HEK293 (cell line): Measurements from ENCODE around the gene RRAGC.

ENCODE experiments used
- EGR2 ChIP-seq: fragments of 450-650 bp; formaldehyde crosslinking; IDR thresholded peaks from 2 replicates; pipeline ENCODE4 v1.5.1; 2016; ENCODE audit warnings: low read depth, missing biosample characterization, missing genetic modification characterization
- KLF1 ChIP-seq: fragments of 450-650 bp; formaldehyde crosslinking; IDR thresholded peaks from 2 replicates; pipeline ENCODE4 v1.5.1; 2016; ENCODE audit warnings: missing biosample characterization, missing genetic modification characterization
- KLF16 ChIP-seq: fragments of 450-650 bp; formaldehyde crosslinking; IDR thresholded peaks from 2 replicates; pipeline ENCODE4 v1.5.1; 2017; ENCODE audit warnings: missing biosample characterization, missing genetic modification characterization
- MYNN ChIP-seq: fragments of 450-650 bp; formaldehyde crosslinking; IDR thresholded peaks from 2 replicates; pipeline ENCODE4 v1.5.1; 2016; ENCODE audit warnings: missing biosample characterization, missing genetic modification characterization, borderline replicate concordance
- REPIN1 ChIP-seq: fragments of 450-650 bp; formaldehyde crosslinking; IDR thresholded peaks from 2 replicates; pipeline ENCODE4 v1.5.1; 2017; ENCODE audit warnings: missing biosample characterization, missing genetic modification characterization, low read depth
- ZNF112 ChIP-seq: fragments of 450-650 bp; formaldehyde crosslinking; IDR thresholded peaks from 2 replicates; pipeline ENCODE4 v1.5.0; 2017; ENCODE audit warnings: missing biosample characterization, missing genetic modification characterization
- ZNF114 ChIP-seq: fragments of 450-650 bp; formaldehyde crosslinking; IDR thresholded peaks from 2 replicates; pipeline ENCODE4 v1.5.0; 2017; ENCODE audit warnings: missing biosample characterization, missing genetic modification characterization
- ZNF19 ChIP-seq: fragments of 450-650 bp; formaldehyde crosslinking; IDR thresholded peaks from 2 replicates; pipeline ENCODE4; 2016; ENCODE audit warnings: missing biosample characterization, missing genetic modification characterization, low read depth
- ZNF202 ChIP-seq: fragments of 450-650 bp; formaldehyde crosslinking; IDR thresholded peaks from 2 replicates; pipeline ENCODE4 v1.5.1; 2016; ENCODE audit warnings: missing biosample characterization, missing genetic modification characterization, borderline replicate concordance
- ZNF223 ChIP-seq: fragments of 450-650 bp; formaldehyde crosslinking; IDR thresholded peaks from 2 replicates; pipeline ENCODE4 v1.5.1; 2016; ENCODE audit warnings: missing biosample characterization, missing genetic modification characterization
- ZNF239 ChIP-seq: fragments of 450-650 bp; formaldehyde crosslinking; IDR thresholded peaks from 2 replicates; pipeline ENCODE4 v1.5.1; 2016; ENCODE audit warnings: missing biosample characterization, missing genetic modification characterization
- ZNF391 ChIP-seq: fragments of 450-650 bp; formaldehyde crosslinking; IDR thresholded peaks from 2 replicates; pipeline ENCODE4 v1.5.1; 2016; ENCODE audit warnings: low read depth, missing biosample characterization, missing genetic modification characterization, borderline replicate concordance
- ZNF473 ChIP-seq: fragments of 450-650 bp; formaldehyde crosslinking; IDR thresholded peaks from 2 replicates; pipeline ENCODE4 v1.5.1; 2017; ENCODE audit warnings: missing biosample characterization, missing genetic modification characterization
- ZNF501 ChIP-seq: fragments of 450-650 bp; formaldehyde crosslinking; IDR thresholded peaks from 2 replicates; pipeline ENCODE4 v1.5.1; 2016; ENCODE audit warnings: missing biosample characterization, missing genetic modification characterization
- ZNF510 ChIP-seq: fragments of 450-650 bp; formaldehyde crosslinking; IDR thresholded peaks from 2 replicates; pipeline ENCODE4 v1.5.1; 2018; ENCODE audit warnings: mild to moderate bottlenecking, missing genetic modification characterization, missing biosample characterization; ENCODE audit not compliant: insufficient replicate concordance
- ZNF555 ChIP-seq: fragments of 450-650 bp; formaldehyde crosslinking; conservative IDR thresholded peaks from 2 replicates; pipeline ENCODE4 v1.5.1; 2017; ENCODE audit warnings: missing biosample characterization, mild to moderate bottlenecking, missing genetic modification characterization, inconsistent platforms
- ZNF629 ChIP-seq: fragments of 450-650 bp; formaldehyde crosslinking; IDR thresholded peaks from 2 replicates; pipeline ENCODE4 v1.5.1; 2017; ENCODE audit warnings: missing biosample characterization, missing genetic modification characterization
- ZNF660 ChIP-seq: fragments of 450-650 bp; IDR thresholded peaks from 2 replicates; pipeline ENCODE4 v1.5.1; 2018; ENCODE audit warnings: missing biosample characterization, mild to moderate bottlenecking, missing genetic modification characterization
- ZNF777 ChIP-seq: fragments of 450-650 bp; formaldehyde crosslinking; IDR thresholded peaks from 2 replicates; pipeline ENCODE4 v1.5.1; 2017; ENCODE audit warnings: missing biosample characterization, missing genetic modification characterization, borderline replicate concordance
- TF ChIP-seq, protein P1 (sequence below): fragments of 450-650 bp; formaldehyde crosslinking; IDR thresholded peaks from 2 replicates; pipeline ENCODE4 v1.5.1; 2016; ENCODE audit warnings: missing biosample characterization, missing genetic modification characterization, borderline replicate concordance
- TF ChIP-seq, protein P2 (sequence below): fragments of 450-650 bp; formaldehyde crosslinking; IDR thresholded peaks from 2 replicates; pipeline ENCODE4 v1.5.1; 2016; ENCODE audit warnings: missing biosample characterization, missing genetic modification characterization, borderline replicate concordance
- TF ChIP-seq, protein P3 (sequence below): fragments of 450-650 bp; formaldehyde crosslinking; IDR thresholded peaks from 2 replicates; pipeline ENCODE4 v1.5.1; 2016; ENCODE audit warnings: missing biosample characterization, missing genetic modification characterization
- TF ChIP-seq, protein P4 (sequence below): fragments of 450-650 bp; IDR thresholded peaks from 2 replicates; pipeline ENCODE4 v1.5.1; 2018; ENCODE audit warnings: missing biosample characterization, mild to moderate bottlenecking, missing genetic modification characterization
- TF ChIP-seq, protein P5 (sequence below): fragments of 450-650 bp; formaldehyde crosslinking; IDR thresholded peaks from 2 replicates; pipeline ENCODE4 v1.5.1; 2017; ENCODE audit warnings: missing biosample characterization, missing genetic modification characterization

Gene RRAGC

DNA sequence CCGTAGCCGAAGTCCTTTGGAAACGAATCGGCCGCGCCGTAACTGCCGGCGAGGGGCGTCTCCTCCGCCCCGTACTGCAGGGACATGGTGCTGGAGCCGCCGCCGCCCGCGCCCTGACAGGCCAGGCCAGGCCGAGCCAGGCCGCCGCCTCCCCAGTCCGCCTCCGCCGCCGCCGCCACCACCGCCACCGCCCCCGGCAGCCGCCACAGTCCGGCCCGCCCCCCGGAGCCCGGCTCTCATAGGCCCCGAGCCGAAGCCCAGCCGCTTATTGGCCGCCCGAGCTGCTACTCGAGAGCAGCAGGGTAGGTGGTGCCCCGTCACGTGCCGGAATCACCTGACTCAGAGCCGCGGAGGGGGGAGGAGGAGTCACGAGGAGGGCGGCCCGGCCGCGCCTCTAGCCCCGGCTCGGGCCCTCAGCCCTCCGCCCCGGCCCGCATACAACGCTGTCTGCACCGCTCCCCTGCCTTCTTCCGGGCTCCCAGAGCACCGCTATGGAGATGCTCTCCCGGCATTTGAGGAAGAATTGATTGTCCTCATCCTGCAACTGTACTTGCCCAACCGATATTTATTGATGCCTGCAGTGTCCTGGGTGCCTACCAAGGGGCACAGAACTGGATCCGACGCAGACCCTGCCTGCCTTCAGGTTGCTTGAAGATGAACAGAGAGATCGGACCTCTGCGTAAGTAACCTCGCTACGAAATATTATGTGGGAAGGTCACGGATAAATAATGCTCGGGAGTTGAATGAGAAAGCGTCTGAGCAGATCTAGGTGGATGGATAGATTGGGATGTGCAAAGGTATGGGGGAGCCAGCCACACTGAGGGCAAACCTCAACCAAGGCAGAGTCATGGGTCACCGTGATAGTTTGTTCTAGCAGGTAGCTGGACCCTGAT lies at the start of gene RRAGC (continued):
- TF ChIP-seq, protein P1, sequence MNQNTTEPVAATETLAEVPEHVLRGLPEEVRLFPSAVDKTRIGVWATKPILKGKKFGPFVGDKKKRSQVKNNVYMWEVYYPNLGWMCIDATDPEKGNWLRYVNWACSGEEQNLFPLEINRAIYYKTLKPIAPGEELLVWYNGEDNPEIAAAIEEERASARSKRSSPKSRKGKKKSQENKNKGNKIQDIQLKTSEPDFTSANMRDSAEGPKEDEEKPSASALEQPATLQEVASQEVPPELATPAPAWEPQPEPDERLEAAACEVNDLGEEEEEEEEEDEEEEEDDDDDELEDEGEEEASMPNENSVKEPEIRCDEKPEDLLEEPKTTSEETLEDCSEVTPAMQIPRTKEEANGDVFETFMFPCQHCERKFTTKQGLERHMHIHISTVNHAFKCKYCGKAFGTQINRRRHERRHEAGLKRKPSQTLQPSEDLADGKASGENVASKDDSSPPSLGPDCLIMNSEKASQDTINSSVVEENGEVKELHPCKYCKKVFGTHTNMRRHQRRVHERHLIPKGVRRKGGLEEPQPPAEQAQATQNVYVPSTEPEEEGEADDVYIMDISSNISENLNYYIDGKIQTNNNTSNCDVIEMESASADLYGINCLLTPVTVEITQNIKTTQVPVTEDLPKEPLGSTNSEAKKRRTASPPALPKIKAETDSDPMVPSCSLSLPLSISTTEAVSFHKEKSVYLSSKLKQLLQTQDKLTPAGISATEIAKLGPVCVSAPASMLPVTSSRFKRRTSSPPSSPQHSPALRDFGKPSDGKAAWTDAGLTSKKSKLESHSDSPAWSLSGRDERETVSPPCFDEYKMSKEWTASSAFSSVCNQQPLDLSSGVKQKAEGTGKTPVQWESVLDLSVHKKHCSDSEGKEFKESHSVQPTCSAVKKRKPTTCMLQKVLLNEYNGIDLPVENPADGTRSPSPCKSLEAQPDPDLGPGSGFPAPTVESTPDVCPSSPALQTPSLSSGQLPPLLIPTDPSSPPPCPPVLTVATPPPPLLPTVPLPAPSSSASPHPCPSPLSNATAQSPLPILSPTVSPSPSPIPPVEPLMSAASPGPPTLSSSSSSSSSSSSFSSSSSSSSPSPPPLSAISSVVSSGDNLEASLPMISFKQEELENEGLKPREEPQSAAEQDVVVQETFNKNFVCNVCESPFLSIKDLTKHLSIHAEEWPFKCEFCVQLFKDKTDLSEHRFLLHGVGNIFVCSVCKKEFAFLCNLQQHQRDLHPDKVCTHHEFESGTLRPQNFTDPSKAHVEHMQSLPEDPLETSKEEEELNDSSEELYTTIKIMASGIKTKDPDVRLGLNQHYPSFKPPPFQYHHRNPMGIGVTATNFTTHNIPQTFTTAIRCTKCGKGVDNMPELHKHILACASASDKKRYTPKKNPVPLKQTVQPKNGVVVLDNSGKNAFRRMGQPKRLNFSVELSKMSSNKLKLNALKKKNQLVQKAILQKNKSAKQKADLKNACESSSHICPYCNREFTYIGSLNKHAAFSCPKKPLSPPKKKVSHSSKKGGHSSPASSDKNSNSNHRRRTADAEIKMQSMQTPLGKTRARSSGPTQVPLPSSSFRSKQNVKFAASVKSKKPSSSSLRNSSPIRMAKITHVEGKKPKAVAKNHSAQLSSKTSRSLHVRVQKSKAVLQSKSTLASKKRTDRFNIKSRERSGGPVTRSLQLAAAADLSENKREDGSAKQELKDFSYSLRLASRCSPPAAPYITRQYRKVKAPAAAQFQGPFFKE (tag by site-specific recombination), result no peak
- TF ChIP-seq ZNF114 (tag by site-specific recombination) (no peak), EGR2 (peak; percentile 68), ZNF202 (tag by site-specific recombination) (no peak), ZNF777 (no peak), ZNF19 (tag by site-specific recombination) (no peak), KLF16 (tag by site-specific recombination) (peak; percentile 95), ZNF510 (no peak), ZNF473 (no peak), ZNF239 (tag by site-specific recombination) (no peak), ZNF112 (no peak), ZNF223 (tag by site-specific recombination) (no peak), ZNF391 (tag by site-specific recombination) (no peak), ZNF501 (tag by site-specific recombination) (peak; percentile 61; the same call in 1 of the 2 replicates), MYNN (tag by site-specific recombination) (no peak), KLF1 (tag by site-specific recombination) (peak; percentile 94), REPIN1 (tag by site-specific recombination) (no peak), ZNF555 (tag by site-specific recombination) (no peak), ZNF629 (tag by site-specific recombination) (peak; percentile 51), ZNF660 (tag by site-specific recombination) (peak; percentile 80)
- TF ChIP-seq, protein P2, sequence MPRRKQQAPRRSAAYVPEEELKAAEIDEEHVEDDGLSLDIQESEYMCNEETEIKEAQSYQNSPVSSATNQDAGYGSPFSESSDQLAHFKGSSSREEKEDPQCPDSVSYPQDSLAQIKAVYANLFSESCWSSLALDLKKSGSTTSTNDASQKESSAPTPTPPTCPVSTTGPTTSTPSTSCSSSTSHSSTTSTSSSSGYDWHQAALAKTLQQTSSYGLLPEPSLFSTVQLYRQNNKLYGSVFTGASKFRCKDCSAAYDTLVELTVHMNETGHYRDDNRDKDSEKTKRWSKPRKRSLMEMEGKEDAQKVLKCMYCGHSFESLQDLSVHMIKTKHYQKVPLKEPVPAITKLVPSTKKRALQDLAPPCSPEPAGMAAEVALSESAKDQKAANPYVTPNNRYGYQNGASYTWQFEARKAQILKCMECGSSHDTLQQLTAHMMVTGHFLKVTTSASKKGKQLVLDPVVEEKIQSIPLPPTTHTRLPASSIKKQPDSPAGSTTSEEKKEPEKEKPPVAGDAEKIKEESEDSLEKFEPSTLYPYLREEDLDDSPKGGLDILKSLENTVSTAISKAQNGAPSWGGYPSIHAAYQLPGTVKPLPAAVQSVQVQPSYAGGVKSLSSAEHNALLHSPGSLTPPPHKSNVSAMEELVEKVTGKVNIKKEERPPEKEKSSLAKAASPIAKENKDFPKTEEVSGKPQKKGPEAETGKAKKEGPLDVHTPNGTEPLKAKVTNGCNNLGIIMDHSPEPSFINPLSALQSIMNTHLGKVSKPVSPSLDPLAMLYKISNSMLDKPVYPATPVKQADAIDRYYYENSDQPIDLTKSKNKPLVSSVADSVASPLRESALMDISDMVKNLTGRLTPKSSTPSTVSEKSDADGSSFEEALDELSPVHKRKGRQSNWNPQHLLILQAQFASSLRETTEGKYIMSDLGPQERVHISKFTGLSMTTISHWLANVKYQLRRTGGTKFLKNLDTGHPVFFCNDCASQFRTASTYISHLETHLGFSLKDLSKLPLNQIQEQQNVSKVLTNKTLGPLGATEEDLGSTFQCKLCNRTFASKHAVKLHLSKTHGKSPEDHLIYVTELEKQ, result peak; percentile 49; the same call in 1 of the 2 replicates
- TF ChIP-seq, protein P3, sequence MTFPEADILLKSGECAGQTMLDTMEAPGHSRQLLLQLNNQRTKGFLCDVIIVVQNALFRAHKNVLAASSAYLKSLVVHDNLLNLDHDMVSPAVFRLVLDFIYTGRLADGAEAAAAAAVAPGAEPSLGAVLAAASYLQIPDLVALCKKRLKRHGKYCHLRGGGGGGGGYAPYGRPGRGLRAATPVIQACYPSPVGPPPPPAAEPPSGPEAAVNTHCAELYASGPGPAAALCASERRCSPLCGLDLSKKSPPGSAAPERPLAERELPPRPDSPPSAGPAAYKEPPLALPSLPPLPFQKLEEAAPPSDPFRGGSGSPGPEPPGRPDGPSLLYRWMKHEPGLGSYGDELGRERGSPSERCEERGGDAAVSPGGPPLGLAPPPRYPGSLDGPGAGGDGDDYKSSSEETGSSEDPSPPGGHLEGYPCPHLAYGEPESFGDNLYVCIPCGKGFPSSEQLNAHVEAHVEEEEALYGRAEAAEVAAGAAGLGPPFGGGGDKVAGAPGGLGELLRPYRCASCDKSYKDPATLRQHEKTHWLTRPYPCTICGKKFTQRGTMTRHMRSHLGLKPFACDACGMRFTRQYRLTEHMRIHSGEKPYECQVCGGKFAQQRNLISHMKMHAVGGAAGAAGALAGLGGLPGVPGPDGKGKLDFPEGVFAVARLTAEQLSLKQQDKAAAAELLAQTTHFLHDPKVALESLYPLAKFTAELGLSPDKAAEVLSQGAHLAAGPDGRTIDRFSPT (tag by site-specific recombination), result peak; percentile 61
- TF ChIP-seq, protein P4, sequence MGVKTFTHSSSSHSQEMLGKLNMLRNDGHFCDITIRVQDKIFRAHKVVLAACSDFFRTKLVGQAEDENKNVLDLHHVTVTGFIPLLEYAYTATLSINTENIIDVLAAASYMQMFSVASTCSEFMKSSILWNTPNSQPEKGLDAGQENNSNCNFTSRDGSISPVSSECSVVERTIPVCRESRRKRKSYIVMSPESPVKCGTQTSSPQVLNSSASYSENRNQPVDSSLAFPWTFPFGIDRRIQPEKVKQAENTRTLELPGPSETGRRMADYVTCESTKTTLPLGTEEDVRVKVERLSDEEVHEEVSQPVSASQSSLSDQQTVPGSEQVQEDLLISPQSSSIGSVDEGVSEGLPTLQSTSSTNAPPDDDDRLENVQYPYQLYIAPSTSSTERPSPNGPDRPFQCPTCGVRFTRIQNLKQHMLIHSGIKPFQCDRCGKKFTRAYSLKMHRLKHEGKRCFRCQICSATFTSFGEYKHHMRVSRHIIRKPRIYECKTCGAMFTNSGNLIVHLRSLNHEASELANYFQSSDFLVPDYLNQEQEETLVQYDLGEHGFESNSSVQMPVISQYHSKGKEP, result no peak
- TF ChIP-seq, protein P5, sequence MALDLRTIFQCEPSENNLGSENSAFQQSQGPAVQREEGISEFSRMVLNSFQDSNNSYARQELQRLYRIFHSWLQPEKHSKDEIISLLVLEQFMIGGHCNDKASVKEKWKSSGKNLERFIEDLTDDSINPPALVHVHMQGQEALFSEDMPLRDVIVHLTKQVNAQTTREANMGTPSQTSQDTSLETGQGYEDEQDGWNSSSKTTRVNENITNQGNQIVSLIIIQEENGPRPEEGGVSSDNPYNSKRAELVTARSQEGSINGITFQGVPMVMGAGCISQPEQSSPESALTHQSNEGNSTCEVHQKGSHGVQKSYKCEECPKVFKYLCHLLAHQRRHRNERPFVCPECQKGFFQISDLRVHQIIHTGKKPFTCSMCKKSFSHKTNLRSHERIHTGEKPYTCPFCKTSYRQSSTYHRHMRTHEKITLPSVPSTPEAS (tag by site-specific recombination), result no peak
